ENCODE data around the gene GRIN3A. TPM values are rescaled to one million over a fixed set of nuclear protein-coding genes. Genes with fewer than 3 reads are reported as not detected.
A peak's percentile ranks its signal among the peaks of the same experiment; 100 is the strongest.

The GRIN3A gene
- total RNA-seq, 6 donors from 2014 or later = 0.06 to 0.10 (median 0.07) TPM; not detected in 3

DNA sequence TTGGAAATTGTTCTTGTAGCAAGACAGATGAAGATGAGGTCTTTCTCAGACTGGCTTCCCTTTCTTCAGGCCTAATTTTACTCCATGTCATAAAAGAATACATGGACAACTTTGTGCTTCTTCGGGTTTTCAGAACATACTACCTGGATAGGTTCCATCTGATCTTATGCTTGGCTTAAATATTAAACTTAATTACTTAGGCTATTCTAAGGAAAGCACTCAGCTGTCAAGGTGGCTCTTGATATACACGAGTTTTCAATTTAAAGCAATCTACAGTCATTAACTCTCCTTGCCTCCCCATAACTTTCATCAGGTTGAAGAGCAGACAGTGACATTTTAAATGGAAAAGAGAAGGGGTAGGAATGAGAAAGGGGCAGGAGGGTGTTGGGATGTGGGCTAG is 134.2 kb downstream of the GRIN3A start:
- Histone ChIP-seq H3K36me3 (no peaks in the 10 kb centered on the region), H3K27me3 (no peaks in the 10 kb centered on the region), H3K4me3 (no peak overlapping the region), H3K9me3 (no peaks in the 10 kb centered on the region), H3K4me1 (peaks cover 0 to 4% (median 0%) of the 10 kb centered on the region in 4 donors), H3K27ac (no peak overlapping the region)
- ATAC-seq (ENCODE audit: low FRiP score in 2 of 2) = no peak
- WGBS, 2 donors = 45 to 52% methylated on average over 2 of the region's 2 CpGs
- DNase-seq = no peak
- TF ChIP-seq POLR2AphosphoS5 (IDR thresholded peaks at IDR 0.05) (no peak), EP300 (IDR thresholded peaks at IDR 0.05) (no peak), POLR2A (IDR thresholded peaks at IDR 0.05) (no peak)
- TF ChIP-seq, protein P1, sequence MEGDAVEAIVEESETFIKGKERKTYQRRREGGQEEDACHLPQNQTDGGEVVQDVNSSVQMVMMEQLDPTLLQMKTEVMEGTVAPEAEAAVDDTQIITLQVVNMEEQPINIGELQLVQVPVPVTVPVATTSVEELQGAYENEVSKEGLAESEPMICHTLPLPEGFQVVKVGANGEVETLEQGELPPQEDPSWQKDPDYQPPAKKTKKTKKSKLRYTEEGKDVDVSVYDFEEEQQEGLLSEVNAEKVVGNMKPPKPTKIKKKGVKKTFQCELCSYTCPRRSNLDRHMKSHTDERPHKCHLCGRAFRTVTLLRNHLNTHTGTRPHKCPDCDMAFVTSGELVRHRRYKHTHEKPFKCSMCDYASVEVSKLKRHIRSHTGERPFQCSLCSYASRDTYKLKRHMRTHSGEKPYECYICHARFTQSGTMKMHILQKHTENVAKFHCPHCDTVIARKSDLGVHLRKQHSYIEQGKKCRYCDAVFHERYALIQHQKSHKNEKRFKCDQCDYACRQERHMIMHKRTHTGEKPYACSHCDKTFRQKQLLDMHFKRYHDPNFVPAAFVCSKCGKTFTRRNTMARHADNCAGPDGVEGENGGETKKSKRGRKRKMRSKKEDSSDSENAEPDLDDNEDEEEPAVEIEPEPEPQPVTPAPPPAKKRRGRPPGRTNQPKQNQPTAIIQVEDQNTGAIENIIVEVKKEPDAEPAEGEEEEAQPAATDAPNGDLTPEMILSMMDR (IDR thresholded peaks at IDR 0.05) = no peak

DNA sequence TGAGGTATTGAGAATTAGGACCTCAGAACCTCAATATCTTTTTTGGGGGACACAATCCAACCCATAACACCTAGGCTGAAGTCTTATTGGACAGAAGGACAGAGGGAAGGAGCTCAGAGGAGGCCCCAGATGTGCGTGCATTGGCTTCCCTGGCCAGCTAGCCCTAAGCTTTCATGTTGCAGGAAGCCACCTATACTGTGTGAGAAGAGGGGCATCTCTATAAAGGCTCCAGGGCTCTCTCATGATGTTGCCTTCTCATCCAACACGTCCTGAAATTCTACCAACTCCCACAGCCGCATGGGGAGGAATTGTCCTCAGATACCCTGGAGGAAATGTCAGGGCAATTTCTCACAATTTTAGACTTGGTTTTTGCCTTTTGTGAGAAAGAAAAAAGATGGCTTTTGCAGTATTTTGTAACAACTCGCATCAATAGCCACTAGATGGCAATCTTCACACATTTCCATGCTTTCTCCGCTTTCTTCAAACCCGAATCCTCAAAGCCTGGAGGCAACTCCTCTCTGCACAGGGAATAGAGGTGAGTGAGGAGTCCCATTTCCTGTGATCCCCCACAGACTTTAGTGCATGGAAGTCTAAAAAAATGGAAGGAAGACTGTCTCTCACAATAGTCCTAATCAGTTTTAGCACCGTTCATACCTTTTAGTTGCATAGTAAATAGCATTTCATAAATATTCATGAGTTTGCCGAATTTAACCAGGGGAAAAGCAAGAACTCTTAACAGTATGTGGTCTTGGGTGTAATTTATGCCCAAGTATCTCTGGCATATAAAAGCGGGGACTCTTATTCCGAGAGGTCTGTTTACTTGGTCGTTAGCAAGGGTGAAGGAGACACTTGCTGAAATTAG is 136.3 kb downstream of the GRIN3A start:
- ATAC-seq (ENCODE audit: low FRiP score in 2 of 2) = peak in 1 of 2 donors; percentile 73
- Histone ChIP-seq H3K36me3 (no peaks in the 10 kb centered on the region), H3K27ac (no peak overlapping the region), H3K4me3 (no peak overlapping the region), H3K4me1 (peaks cover 0 to 4% (median 0%) of the 10 kb centered on the region in 4 donors), H3K27me3 (no peaks in the 10 kb centered on the region), H3K9me3 (no peaks in the 10 kb centered on the region)
- TF ChIP-seq POLR2AphosphoS5 (IDR thresholded peaks at IDR 0.05) = no peak
- TF ChIP-seq POLR2A (IDR thresholded peaks at IDR 0.05) = no peak
- TF ChIP-seq, protein P1 (IDR thresholded peaks at IDR 0.05) = peak in 5 of 6 experiments; percentile 20 to 47 (median 30)
- no peak for TF ChIP-seq EP300 (IDR thresholded peaks at IDR 0.05)
- 22 to 26% methylated on average over 11 of the region's 11 CpGs for WGBS, 2 donors
- DNase-seq = no peak

DNA sequence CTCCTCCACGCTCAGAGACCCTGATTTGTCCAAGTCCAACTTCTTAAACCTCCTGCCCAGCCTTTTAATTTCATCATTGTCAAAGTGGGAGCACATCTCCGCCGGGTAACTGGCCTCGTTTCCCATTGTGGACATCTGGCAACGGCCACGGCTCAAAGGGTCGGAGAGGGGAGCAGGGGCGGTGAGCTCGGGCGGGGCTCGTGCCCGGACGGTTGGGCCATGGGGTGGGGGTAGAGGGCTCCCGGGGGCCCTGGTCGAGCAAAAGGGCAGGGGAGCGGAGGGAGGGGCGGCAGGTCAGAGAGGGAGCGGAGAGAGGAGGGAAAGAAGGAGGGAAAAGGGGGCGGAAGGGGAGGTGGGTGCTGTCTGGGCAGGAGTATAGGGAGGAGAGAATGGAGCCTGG is 143.7 kb downstream of the GRIN3A start, which contains the start of gene PPP3R2:
TSS of gene PPP3R2 (minus strand) at position 174 of the 400 bp plus-strand sequence. CDS start at position 126, 48 bp downstream.
- no peak for ATAC-seq (ENCODE audit: low FRiP score in 2 of 2)
- WGBS, 2 donors = 84 to 95% methylated on average over 13 to 19 of the region's 19 CpGs
- Histone ChIP-seq H3K36me3 (no peaks in the 10 kb centered on the region), H3K9me3 (no peaks in the 10 kb centered on the region), H3K27ac (no peak within 1 kb of the TSS), H3K4me1 (no peaks in the 10 kb centered on the region), H3K27me3 (no peaks in the 10 kb centered on the region), H3K4me3 (no peak within 1 kb of the TSS)
- peak in 1 of 2 donors; percentile 50 for DNase-seq
- TF ChIP-seq EP300 (IDR thresholded peaks at IDR 0.05) (no peak), POLR2A (IDR thresholded peaks at IDR 0.05) (no peak), POLR2AphosphoS5 (IDR thresholded peaks at IDR 0.05) (no peak)
- TF ChIP-seq, protein P1 (IDR thresholded peaks at IDR 0.05) = no peak

DNA sequence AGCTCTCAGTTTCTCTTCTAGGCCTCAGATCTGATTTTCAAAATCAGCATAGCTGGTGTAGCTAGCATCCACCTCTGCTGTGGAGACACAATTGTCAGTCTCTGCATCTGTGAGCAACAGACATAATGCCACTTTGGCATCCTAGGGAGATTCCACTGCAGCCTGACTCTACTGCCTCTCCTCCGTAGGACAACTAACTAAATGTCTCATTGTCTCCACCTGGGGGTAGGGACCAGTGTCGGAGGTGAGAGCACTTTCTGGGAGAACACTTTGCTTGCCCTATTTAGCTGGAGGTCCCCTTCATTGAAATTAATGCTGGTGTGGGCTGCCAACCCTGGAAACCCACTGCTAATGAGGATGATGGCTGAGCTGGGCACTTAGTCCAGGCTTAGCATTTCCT is 145.1 kb downstream of the GRIN3A start:
- TF ChIP-seq POLR2A (IDR thresholded peaks at IDR 0.05) (no peak), EP300 (IDR thresholded peaks at IDR 0.05) (no peak), POLR2AphosphoS5 (IDR thresholded peaks at IDR 0.05) (no peak)
- TF ChIP-seq, protein P1 (IDR thresholded peaks at IDR 0.05) = no peak
- 64 to 68% methylated on average over 2 of the region's 2 CpGs for WGBS, 2 donors
- Histone ChIP-seq H3K4me3 (no peak overlapping the region), H3K27ac (no peak overlapping the region), H3K4me1 (no peaks in the 10 kb centered on the region), H3K9me3 (no peaks in the 10 kb centered on the region), H3K27me3 (no peaks in the 10 kb centered on the region), H3K36me3 (no peaks in the 10 kb centered on the region)
- DNase-seq (no peak), ATAC-seq (ENCODE audit: low FRiP score in 2 of 2) (no peak)
